DOHH2 (cell line): ENCODE data around the gene PDZRN3.

Experiments
- H3F3A ChIP-seq: fragments of 200-600 bp; sonication (generic), shearing (Covaris generic); 2 replicates; pipeline ENCODE4 v1.6.0; 2016; ENCODE audit warnings: antibody characterized with exemption, mild to moderate bottlenecking; ENCODE audit not compliant: control insufficient read depth, insufficient read depth
- H3K27ac ChIP-seq: fragments of 200-600 bp; sonication (generic); 2 replicates; pipeline ENCODE4 v1.5.1; 2014; ENCODE audit warnings: low read depth, mild to moderate bottlenecking, low read length, moderate library complexity
- H3K27me3 ChIP-seq: fragments of 200-600 bp; sonication (generic); 2 replicates; pipeline ENCODE4 v1.6.1; 2014; ENCODE audit warnings: mild to moderate bottlenecking, low read length, mixed read lengths; ENCODE audit not compliant: control insufficient read depth
- H3K36me3 ChIP-seq: fragments of 200-600 bp; sonication (generic); 2 replicates; pipeline ENCODE4 v1.6.1; 2014; ENCODE audit warnings: mild to moderate bottlenecking, low read length, moderate library complexity, mixed read lengths; ENCODE audit not compliant: control insufficient read depth
- H3K4me1 ChIP-seq: fragments of 200-600 bp; sonication (generic); 2 replicates; pipeline ENCODE4 v1.6.1; 2014; ENCODE audit warnings: mild to moderate bottlenecking, low read length, mixed read lengths; ENCODE audit not compliant: control insufficient read depth
- H3K4me2 ChIP-seq: fragments of 200-600 bp; sonication (generic); 2 replicates; pipeline ENCODE4 v1.6.0; 2014; ENCODE audit warnings: mild to moderate bottlenecking, low read length, moderate library complexity
- H3K4me3 ChIP-seq: fragments of 200-600 bp; sonication (generic); 2 replicates; pipeline ENCODE4 v1.5.1; 2014; ENCODE audit warnings: mild to moderate bottlenecking, low read length, mixed read lengths
- H3K79me2 ChIP-seq: fragments of 200-600 bp; sonication (generic); 2 replicates; pipeline ENCODE4 v1.6.1; 2014; ENCODE audit warnings: mild to moderate bottlenecking, low read length, mixed read lengths; ENCODE audit not compliant: control insufficient read depth
- H3K9me2 ChIP-seq: fragments of 200-600 bp; sonication (generic); replicated peaks from 2 replicates; pipeline ENCODE4 v1.6.1; 2014; ENCODE audit warnings: mild to moderate bottlenecking, low read length, mixed read lengths; ENCODE audit not compliant: control insufficient read depth
- H3K9me3 ChIP-seq: fragments of 200-600 bp; sonication (generic); 2 replicates; pipeline ENCODE4 v1.6.1; 2014; ENCODE audit warnings: antibody characterized with exemption, low read length, mixed read lengths; ENCODE audit not compliant: control insufficient read depth, insufficient read depth
- H4K20me1 ChIP-seq: fragments of 200-600 bp; sonication (generic); 2 replicates; pipeline ENCODE4 v1.6.0; 2014; ENCODE audit warnings: low read depth, mild to moderate bottlenecking, antibody characterized with exemption, low read length, moderate library complexity; ENCODE audit not compliant: control insufficient read depth, insufficient read depth
- CTCF ChIP-seq: fragments of 200-600 bp; sonication (generic); IDR thresholded peaks from one replicate; pipeline ENCODE4 v1.5.1; 2014; ENCODE audit warnings: antibody characterized with exemption, mild to moderate bottlenecking, low read depth, low read length; ENCODE audit not compliant: poor library complexity, severe bottlenecking
- EZH2phosphoT487 ChIP-seq: fragments of 200-600 bp; sonication (generic); IDR thresholded peaks from 2 replicates; pipeline ENCODE4 v1.6.1; 2017; ENCODE audit warnings: borderline replicate concordance, mild to moderate bottlenecking, antibody characterized with exemption, low read length, moderate library complexity, mixed read lengths

PDZRN3 gene

GRCh38 chr3:73540969-73541740 is 83.6 kb downstream of the PDZRN3 start:
- Histone ChIP-seq H4K20me1 (no peaks in the 10 kb centered on the region), H3K9me3 (no peaks in the 10 kb centered on the region), H3K4me1 (no peaks in the 10 kb centered on the region), H3K27me3 (no peaks in the 10 kb centered on the region), H3K4me3 (no peak overlapping the region), H3K79me2 (no peaks in the 10 kb centered on the region), H3K27ac (no peak overlapping the region), H3K36me3 (no peaks in the 10 kb centered on the region), H3K9me2 (no peaks in the 10 kb centered on the region), H3F3A (no peaks in the 10 kb centered on the region), H3K4me2 (no peak overlapping the region)
- TF ChIP-seq EZH2phosphoT487 (no peak), CTCF (no peak)

- Histone ChIP-seq H4K20me1 (no peaks in the 10 kb centered on the region), H3K79me2 (no peaks in the 10 kb centered on the region), H3K9me2 (no peaks in the 10 kb centered on the region), H3K4me1 (no peaks in the 10 kb centered on the region), H3K4me2 (no peak overlapping the region), H3F3A (no peaks in the 10 kb centered on the region), H3K9me3 (no peaks in the 10 kb centered on the region), H3K36me3 (no peaks in the 10 kb centered on the region), H3K27me3 (no peaks in the 10 kb centered on the region), H3K4me3 (no peak overlapping the region), H3K27ac (no peak overlapping the region)
- TF ChIP-seq CTCF = no peak
- TF ChIP-seq EZH2phosphoT487 = no peak
These were observed 86.3 kb downstream of the PDZRN3 start for GRCh38 chr3:73538486-73538885.

GRCh38 chr3:73536952-73537351 is 87.8 kb downstream of the PDZRN3 start:
- H3K27me3 ChIP-seq = no peaks in the 10 kb centered on the region
- H3K79me2 ChIP-seq = no peaks in the 10 kb centered on the region
- H3K4me2 ChIP-seq = no peak overlapping the region
- no peak overlapping the region for H3K4me3 ChIP-seq
- no peaks in the 10 kb centered on the region for H4K20me1 ChIP-seq
- no peaks in the 10 kb centered on the region for H3K36me3 ChIP-seq
- H3K4me1 ChIP-seq = no peaks in the 10 kb centered on the region
- no peaks in the 10 kb centered on the region for H3K9me3 ChIP-seq
- TF ChIP-seq CTCF (no peak), EZH2phosphoT487 (no peak)
- no peaks in the 10 kb centered on the region for H3K9me2 ChIP-seq
- no peaks in the 10 kb centered on the region for H3F3A ChIP-seq
- H3K27ac ChIP-seq = no peak overlapping the region
